ENCODE results near the gene CDKN2B-AS1.

GRCh38 chr9:22078081-22078480 lies 83.5 kb downstream of the CDKN2B-AS1 start:
- TF ChIP-seq, protein P1, sequence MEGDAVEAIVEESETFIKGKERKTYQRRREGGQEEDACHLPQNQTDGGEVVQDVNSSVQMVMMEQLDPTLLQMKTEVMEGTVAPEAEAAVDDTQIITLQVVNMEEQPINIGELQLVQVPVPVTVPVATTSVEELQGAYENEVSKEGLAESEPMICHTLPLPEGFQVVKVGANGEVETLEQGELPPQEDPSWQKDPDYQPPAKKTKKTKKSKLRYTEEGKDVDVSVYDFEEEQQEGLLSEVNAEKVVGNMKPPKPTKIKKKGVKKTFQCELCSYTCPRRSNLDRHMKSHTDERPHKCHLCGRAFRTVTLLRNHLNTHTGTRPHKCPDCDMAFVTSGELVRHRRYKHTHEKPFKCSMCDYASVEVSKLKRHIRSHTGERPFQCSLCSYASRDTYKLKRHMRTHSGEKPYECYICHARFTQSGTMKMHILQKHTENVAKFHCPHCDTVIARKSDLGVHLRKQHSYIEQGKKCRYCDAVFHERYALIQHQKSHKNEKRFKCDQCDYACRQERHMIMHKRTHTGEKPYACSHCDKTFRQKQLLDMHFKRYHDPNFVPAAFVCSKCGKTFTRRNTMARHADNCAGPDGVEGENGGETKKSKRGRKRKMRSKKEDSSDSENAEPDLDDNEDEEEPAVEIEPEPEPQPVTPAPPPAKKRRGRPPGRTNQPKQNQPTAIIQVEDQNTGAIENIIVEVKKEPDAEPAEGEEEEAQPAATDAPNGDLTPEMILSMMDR (conservative IDR thresholded peaks at IDR 0.05; ENCODE audit: low read depth in 2 of 2), result no peak
- TF ChIP-seq POLR2AphosphoS5 (IDR thresholded peaks at IDR 0.05; ENCODE audit: low read depth) (no peak), CREB1 (CRISPR knock-in tag; IDR thresholded peaks at IDR 0.05; ENCODE audit: low read depth) (no peak), EZH2 (IDR thresholded peaks at IDR 0.05; ENCODE audit: low read depth, unreplicated experiment) (no peak), NANOG (IDR thresholded peaks at IDR 0.05; ENCODE audit: borderline replicate concordance) (no peak), JUNB (IDR thresholded peaks at IDR 0.05; ENCODE audit: unreplicated experiment) (no peak), ZNF331 (CRISPR knock-in tag; IDR thresholded peaks at IDR 0.05; ENCODE audit: low read depth) (no peak), EZH2phosphoT487 (IDR thresholded peaks at IDR 0.05; ENCODE audit: unreplicated experiment) (no peak), ETS1 (IDR thresholded peaks at IDR 0.05) (no peak), REST (IDR thresholded peaks at IDR 0.05; ENCODE audit: unreplicated experiment) (no peak), ZNF114 (CRISPR knock-in tag; IDR thresholded peaks at IDR 0.05) (no peak)
- TF ChIP-seq, protein P2, sequence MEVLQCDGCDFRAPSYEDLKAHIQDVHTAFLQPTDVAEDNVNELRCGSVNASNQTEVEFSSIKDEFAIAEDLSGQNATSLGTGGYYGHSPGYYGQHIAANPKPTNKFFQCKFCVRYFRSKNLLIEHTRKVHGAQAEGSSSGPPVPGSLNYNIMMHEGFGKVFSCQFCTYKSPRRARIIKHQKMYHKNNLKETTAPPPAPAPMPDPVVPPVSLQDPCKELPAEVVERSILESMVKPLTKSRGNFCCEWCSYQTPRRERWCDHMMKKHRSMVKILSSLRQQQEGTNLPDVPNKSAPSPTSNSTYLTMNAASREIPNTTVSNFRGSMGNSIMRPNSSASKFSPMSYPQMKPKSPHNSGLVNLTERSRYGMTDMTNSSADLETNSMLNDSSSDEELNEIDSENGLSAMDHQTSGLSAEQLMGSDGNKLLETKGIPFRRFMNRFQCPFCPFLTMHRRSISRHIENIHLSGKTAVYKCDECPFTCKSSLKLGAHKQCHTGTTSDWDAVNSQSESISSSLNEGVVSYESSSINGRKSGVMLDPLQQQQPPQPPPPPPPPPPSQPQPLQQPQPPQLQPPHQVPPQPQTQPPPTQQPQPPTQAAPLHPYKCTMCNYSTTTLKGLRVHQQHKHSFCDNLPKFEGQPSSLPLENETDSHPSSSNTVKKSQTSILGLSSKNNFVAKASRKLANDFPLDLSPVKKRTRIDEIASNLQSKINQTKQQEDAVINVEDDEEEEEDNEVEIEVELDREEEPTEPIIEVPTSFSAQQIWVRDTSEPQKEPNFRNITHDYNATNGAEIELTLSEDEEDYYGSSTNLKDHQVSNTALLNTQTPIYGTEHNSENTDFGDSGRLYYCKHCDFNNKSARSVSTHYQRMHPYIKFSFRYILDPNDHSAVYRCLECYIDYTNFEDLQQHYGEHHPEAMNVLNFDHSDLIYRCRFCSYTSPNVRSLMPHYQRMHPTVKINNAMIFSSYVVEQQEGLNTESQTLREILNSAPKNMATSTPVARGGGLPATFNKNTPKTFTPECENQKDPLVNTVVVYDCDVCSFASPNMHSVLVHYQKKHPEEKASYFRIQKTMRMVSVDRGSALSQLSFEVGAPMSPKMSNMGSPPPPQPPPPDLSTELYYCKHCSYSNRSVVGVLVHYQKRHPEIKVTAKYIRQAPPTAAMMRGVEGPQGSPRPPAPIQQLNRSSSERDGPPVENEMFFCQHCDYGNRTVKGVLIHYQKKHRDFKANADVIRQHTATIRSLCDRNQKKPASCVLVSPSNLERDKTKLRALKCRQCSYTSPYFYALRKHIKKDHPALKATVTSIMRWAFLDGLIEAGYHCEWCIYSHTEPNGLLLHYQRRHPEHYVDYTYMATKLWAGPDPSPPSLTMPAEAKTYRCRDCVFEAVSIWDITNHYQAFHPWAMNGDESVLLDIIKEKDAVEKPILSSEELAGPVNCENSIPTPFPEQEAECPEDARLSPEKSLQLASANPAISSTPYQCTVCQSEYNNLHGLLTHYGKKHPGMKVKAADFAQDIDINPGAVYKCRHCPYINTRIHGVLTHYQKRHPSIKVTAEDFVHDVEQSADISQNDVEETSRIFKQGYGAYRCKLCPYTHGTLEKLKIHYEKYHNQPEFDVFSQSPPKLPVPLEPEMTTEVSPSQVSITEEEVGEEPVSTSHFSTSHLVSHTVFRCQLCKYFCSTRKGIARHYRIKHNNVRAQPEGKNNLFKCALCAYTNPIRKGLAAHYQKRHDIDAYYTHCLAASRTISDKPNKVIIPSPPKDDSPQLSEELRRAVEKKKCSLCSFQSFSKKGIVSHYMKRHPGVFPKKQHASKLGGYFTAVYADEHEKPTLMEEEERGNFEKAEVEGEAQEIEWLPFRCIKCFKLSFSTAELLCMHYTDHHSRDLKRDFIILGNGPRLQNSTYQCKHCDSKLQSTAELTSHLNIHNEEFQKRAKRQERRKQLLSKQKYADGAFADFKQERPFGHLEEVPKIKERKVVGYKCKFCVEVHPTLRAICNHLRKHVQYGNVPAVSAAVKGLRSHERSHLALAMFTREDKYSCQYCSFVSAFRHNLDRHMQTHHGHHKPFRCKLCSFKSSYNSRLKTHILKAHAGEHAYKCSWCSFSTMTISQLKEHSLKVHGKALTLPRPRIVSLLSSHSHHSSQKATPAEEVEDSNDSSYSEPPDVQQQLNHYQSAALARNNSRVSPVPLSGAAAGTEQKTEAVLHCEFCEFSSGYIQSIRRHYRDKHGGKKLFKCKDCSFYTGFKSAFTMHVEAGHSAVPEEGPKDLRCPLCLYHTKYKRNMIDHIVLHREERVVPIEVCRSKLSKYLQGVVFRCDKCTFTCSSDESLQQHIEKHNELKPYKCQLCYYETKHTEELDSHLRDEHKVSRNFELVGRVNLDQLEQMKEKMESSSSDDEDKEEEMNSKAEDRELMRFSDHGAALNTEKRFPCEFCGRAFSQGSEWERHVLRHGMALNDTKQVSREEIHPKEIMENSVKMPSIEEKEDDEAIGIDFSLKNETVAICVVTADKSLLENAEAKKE (CRISPR knock-in tag; IDR thresholded peaks at IDR 0.05), result no peak

All from GM23338 (cell line).